ENCODE measurements around the gene LHFPL2.

The LHFPL2 gene

DNA sequence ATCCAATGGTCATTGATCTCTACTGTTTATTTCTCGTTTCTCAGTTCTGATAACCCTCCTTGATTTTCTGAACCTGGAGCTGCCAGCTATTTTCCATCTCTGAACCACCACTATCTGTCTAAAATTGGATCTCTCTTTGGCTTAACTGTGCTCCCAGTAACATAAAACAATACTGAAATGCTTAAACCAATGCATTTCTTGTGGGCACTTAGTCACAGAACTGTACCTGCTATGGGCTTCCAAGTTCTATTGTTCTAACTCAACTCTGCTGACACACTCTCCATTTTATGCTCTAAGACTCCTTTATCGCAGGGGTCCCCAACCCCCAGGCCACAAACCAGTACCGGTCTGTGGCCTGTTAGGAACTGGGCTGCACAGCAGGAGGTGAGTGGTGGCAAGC lies 120.6 kb downstream of the LHFPL2 start:
- no peak for TF ChIP-seq EZH2phosphoT487 (IDR thresholded peaks at IDR 0.05; ENCODE audit: borderline replicate concordance, low read length)
- TF ChIP-seq CTCF (IDR thresholded peaks at IDR 0.05; ENCODE audit: low read depth, low read length, poor library complexity, severe bottlenecking) = no peak
- H3K79me2 ChIP-seq (ENCODE audit: control insufficient read depth, low read length) = no peaks in the 10 kb centered on the region
- H3F3A ChIP-seq (ENCODE audit: control insufficient read depth, insufficient read depth) = no peaks in the 10 kb centered on the region
- no peak overlapping the region for H3K4me2 ChIP-seq (ENCODE audit: low read length)
- H3K27me3 ChIP-seq (ENCODE audit: control insufficient read depth, low read length) = peaks cover 17% of the 10 kb centered on the region
- no peaks in the 10 kb centered on the region for H3K9me2 ChIP-seq (replicated peaks; ENCODE audit: control insufficient read depth, low read length)
- H3K9me3 ChIP-seq (ENCODE audit: control insufficient read depth, insufficient read depth, low read length) = no peaks in the 10 kb centered on the region
- H3K4me3 ChIP-seq (ENCODE audit: low read length) = no peak overlapping the region
- no peaks in the 10 kb centered on the region for H3K4me1 ChIP-seq (ENCODE audit: control insufficient read depth, low read length)
- no peak overlapping the region for H3K27ac ChIP-seq (ENCODE audit: low read depth, low read length)
- H4K20me1 ChIP-seq (ENCODE audit: control insufficient read depth, insufficient read depth, low read depth, low read length) = no peaks in the 10 kb centered on the region
- no peaks in the 10 kb centered on the region for H3K36me3 ChIP-seq (ENCODE audit: control insufficient read depth, low read length)

GRCh38 chr5:78527054-78527859 lies 121.3 kb downstream of the LHFPL2 start:
- Histone ChIP-seq H3K27ac (ENCODE audit: low read depth, low read length) (no peak overlapping the region), H3K36me3 (ENCODE audit: control insufficient read depth, low read length) (no peaks in the 10 kb centered on the region), H3F3A (ENCODE audit: control insufficient read depth, insufficient read depth) (no peaks in the 10 kb centered on the region), H3K9me2 (replicated peaks; ENCODE audit: control insufficient read depth, low read length) (no peaks in the 10 kb centered on the region), H3K4me3 (ENCODE audit: low read length) (no peak overlapping the region), H4K20me1 (ENCODE audit: control insufficient read depth, insufficient read depth, low read depth, low read length) (no peaks in the 10 kb centered on the region), H3K9me3 (ENCODE audit: control insufficient read depth, insufficient read depth, low read length) (no peaks in the 10 kb centered on the region), H3K27me3 (ENCODE audit: control insufficient read depth, low read length) (peaks cover 17% of the 10 kb centered on the region), H3K4me2 (ENCODE audit: low read length) (no peak overlapping the region), H3K4me1 (ENCODE audit: control insufficient read depth, low read length) (no peaks in the 10 kb centered on the region), H3K79me2 (ENCODE audit: control insufficient read depth, low read length) (no peaks in the 10 kb centered on the region)
- TF ChIP-seq CTCF (IDR thresholded peaks at IDR 0.05; ENCODE audit: low read depth, low read length, poor library complexity, severe bottlenecking) (no peak), EZH2phosphoT487 (IDR thresholded peaks at IDR 0.05; ENCODE audit: borderline replicate concordance, low read length) (no peak)

DNA sequence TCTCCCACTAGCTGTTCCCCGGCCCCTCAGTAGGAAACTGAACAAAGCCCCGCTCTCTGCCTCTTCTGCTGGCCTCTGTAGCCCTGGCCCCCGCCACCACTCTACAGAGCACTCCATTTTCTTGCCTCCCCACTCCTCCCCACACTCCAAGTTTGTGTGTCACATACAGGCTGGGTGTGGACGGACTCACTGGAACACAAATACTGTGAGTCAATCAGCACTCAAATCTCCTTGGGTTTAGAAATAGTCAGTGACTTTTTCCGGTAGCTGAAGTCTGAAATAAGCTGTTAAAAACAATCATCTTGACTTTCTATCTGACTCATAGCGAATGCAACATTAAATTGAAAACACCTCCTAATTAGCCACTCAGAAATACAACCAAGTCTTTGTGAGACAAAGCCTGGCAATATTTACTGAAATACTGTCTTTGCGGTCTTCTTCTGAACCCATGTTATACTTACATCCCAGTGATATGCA lies 122.5 kb downstream of the LHFPL2 start:
- H3K4me2 ChIP-seq (ENCODE audit: low read length) = no peak overlapping the region

More for the DNA sequence above, 122.5 kb downstream of the LHFPL2 start:
- Histone ChIP-seq H4K20me1 (ENCODE audit: control insufficient read depth, insufficient read depth, low read depth, low read length) (no peaks in the 10 kb centered on the region), H3K9me3 (ENCODE audit: control insufficient read depth, insufficient read depth, low read length) (no peaks in the 10 kb centered on the region), H3F3A (ENCODE audit: control insufficient read depth, insufficient read depth) (no peaks in the 10 kb centered on the region), H3K4me3 (ENCODE audit: low read length) (no peak overlapping the region), H3K36me3 (ENCODE audit: control insufficient read depth, low read length) (no peaks in the 10 kb centered on the region), H3K9me2 (replicated peaks; ENCODE audit: control insufficient read depth, low read length) (no peaks in the 10 kb centered on the region), H3K4me1 (ENCODE audit: control insufficient read depth, low read length) (no peaks in the 10 kb centered on the region), H3K27ac (ENCODE audit: low read depth, low read length) (no peak overlapping the region), H3K79me2 (ENCODE audit: control insufficient read depth, low read length) (no peaks in the 10 kb centered on the region), H3K27me3 (ENCODE audit: control insufficient read depth, low read length) (peaks cover 17% of the 10 kb centered on the region)
- TF ChIP-seq CTCF (IDR thresholded peaks at IDR 0.05; ENCODE audit: low read depth, low read length, poor library complexity, severe bottlenecking) = no peak
- no peak for TF ChIP-seq EZH2phosphoT487 (IDR thresholded peaks at IDR 0.05; ENCODE audit: borderline replicate concordance, low read length)
